NB4 (cell line): ENCODE results near the gene LPAR3.

Experiments
- DNase-seq: peaks from one replicate; pipeline ENCODE4 v3.0.0; 2010; ENCODE audit warnings: low read depth
- H3K4me3 ChIP-seq: one replicate; pipeline ENCODE4 v1.5.1; 2011; ENCODE audit warnings: mild to moderate bottlenecking, low read depth, low read length, moderate library complexity
- MYC ChIP-seq: IDR thresholded peaks from 2 replicates; pipeline ENCODE4 v1.6.1; 2011; ENCODE audit warnings: low read depth, low read length
- POLR2A ChIP-seq: IDR thresholded peaks from 2 replicates; pipeline ENCODE4 v1.6.1; 2011; ENCODE audit warnings: mild to moderate bottlenecking; ENCODE audit not compliant: insufficient read length; ENCODE audit errors: extremely low read depth
- TF ChIP-seq, protein P1 (sequence below): IDR thresholded peaks from 2 replicates; pipeline ENCODE4 v1.6.1; 2011; ENCODE audit warnings: low read depth, low read length
- TF ChIP-seq, protein P2 (sequence below): IDR thresholded peaks from one replicate; pipeline ENCODE4 v1.5.1; 2012; ENCODE audit warnings: low read depth, low read length

Gene LPAR3

DNA sequence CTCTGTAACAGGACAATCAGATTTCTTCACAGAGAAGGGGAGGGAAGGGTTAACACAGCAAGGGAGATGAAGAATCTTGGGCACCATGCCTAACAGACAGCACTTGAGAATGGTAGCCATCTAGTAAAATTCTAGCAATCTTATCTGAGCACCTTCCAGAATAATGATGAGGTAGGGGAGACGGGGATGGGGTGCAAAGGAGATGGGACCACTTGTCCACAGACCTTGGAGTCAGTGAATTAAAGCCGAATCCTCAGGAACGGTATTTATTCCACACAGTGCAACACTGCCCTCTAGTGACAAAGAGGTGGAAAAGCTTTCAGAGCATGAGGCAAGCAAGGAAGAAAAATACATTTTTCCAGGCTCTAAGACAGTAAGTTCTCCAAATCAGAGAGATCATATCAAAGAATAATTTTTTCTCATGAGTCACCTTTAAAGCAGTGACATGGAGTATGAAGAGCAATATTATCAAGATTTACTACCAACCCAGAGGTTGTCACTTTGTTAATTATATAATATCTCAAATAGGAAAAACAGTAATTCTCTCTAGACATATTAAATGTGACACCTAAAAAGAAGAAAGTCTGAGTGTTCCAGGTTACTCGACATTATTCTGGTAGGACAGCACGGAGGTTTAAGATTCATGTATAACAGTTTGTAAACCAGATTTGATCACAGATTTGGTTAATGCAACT is 43.3 kb upstream of the LPAR3 start:
- TF ChIP-seq MYC (0 out of 2 replicates have a peak, but pooled peaks have one; percentile 51), POLR2A (no peak)
- TF ChIP-seq, protein P1, sequence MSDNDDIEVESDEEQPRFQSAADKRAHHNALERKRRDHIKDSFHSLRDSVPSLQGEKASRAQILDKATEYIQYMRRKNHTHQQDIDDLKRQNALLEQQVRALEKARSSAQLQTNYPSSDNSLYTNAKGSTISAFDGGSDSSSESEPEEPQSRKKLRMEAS, result no peak
- TF ChIP-seq, protein P2, sequence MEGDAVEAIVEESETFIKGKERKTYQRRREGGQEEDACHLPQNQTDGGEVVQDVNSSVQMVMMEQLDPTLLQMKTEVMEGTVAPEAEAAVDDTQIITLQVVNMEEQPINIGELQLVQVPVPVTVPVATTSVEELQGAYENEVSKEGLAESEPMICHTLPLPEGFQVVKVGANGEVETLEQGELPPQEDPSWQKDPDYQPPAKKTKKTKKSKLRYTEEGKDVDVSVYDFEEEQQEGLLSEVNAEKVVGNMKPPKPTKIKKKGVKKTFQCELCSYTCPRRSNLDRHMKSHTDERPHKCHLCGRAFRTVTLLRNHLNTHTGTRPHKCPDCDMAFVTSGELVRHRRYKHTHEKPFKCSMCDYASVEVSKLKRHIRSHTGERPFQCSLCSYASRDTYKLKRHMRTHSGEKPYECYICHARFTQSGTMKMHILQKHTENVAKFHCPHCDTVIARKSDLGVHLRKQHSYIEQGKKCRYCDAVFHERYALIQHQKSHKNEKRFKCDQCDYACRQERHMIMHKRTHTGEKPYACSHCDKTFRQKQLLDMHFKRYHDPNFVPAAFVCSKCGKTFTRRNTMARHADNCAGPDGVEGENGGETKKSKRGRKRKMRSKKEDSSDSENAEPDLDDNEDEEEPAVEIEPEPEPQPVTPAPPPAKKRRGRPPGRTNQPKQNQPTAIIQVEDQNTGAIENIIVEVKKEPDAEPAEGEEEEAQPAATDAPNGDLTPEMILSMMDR, result peak; percentile 82
- no peak overlapping the region for H3K4me3 ChIP-seq
- DNase-seq, result peak; percentile 73

DNA sequence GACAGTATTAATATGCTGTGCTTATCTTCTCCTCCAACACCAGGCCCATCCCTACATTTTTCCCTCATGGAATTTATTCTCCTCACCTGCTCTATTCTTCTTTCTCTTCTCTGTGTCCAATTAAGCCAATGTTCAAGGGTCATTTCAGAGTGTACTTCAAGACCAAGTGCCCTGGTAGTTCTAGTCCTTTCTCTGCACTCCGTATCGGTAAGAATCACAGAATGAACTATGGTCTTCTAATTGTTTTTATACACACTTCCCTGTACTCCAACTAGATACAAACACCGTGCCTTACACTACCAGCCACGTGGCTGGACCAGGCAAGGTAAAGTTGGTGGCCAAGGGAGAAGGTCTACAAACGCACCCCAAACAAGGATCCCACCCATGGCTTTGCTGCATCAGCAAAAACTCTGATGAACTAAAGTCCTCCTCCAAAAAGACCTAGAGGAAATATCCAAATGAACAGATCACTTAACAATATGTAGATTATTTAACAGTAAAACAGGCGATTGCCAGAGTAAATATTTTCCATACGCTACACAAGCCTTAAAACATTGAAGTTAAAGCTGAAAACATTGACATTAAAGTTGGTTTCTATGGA is 40.1 kb upstream of the LPAR3 start:
- TF ChIP-seq, protein P1, result no peak
- no peak for TF ChIP-seq MYC
- TF ChIP-seq, protein P2, result no peak
- no peak for TF ChIP-seq POLR2A
- no peak for DNase-seq
- no peak overlapping the region for H3K4me3 ChIP-seq

DNA sequence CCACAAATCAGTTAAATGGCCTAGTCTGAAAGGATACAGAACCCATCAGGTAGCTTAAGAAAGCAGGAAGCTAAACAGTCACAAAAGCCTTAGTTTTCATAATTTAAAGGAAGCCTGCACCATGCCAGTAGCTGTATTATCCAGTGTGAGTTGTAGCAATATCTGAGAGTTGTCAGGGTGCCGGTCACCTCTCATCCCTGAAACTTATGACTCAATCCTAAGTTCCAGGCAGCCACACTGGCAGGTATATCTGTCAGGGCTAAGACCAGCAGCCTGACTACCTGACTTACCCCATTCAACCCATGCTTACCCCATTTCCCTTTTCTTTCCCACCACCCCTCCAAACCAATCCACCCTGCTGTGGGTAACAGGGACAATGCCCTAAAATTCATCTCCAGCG is 37.8 kb upstream of the LPAR3 start:
- DNase-seq, result no peak
- H3K4me3 ChIP-seq, result no peak overlapping the region
- TF ChIP-seq, protein P1, result no peak
- TF ChIP-seq, protein P2, result no peak
- no peak for TF ChIP-seq POLR2A
- no peak for TF ChIP-seq MYC

DNA sequence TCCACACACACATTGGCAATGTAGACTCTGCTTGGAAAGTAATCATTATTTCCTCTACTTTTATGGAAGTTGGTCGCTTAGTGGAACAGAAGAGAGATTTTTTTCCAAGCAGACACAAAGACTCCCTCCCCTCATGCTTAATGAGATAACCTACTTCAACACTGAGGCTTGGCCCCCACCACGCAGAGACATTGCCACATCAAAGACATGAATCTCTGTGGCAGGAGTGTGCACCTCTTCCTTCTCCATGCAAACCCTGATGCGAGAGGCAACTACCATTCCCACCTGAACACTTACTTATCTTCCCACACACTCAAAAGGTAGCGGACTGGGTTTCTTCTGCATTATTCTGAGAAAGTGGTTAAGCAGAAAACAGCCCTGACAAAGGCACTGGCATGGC is 37.3 kb upstream of the LPAR3 start:
- no peak overlapping the region for H3K4me3 ChIP-seq
- DNase-seq, result no peak
- TF ChIP-seq, protein P2, result no peak
- TF ChIP-seq POLR2A (no peak), MYC (no peak)
- TF ChIP-seq, protein P1, result no peak

DNA sequence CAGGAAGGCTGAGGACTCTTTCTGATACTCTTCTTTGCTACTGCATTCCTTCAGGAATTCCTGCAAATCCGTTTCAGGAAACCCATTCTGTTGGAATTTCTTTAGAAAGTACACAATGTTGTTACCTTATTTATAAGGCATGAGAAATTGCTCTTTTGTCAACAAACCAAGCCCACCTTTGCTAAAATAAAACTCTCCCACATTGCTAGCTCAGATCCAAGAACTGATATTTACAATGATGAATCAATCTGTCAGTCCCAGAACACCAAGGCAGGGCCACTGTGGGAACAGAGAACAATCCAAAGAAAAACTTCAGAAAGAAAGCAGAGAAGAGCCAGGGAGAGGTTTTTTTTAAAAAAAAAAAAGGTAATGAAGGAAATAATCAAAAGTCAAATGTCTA is 36.6 kb upstream of the LPAR3 start:
- H3K4me3 ChIP-seq, result no peak overlapping the region
- DNase-seq, result no peak
- no peak for TF ChIP-seq POLR2A

DNA sequence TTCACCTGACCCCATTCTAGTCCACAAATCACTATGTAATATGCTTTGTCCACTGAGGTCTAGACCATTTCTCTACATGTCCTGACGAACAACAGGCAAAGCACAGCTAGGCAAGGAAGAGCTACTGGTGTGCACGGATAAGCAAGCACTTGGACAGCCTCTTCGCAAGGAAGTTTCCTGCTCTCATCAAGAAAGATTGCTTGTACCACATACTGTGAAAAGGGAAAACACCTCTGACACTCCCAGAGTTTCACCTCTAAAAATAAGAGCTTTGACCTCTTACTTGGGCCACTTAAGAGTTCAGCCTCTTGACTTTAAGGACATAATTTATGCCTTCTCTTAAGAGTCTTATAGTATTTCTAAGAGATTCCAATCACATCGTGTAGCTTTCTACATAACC is 36.0 kb upstream of the LPAR3 start:
- TF ChIP-seq, protein P1, result no peak
- no peak for TF ChIP-seq MYC
- TF ChIP-seq, protein P2, result no peak
- TF ChIP-seq POLR2A, result no peak
- DNase-seq, result no peak
- H3K4me3 ChIP-seq, result no peak overlapping the region
